Stomach (tissue), 9 donors: Measurements from ENCODE around the gene OTOS. TPM values are rescaled to one million over a fixed set of nuclear protein-coding genes. Genes with fewer than 3 reads are reported as not detected.

Experiments used
- DNase-seq, 2 donors: peaks; one replicate each; pipeline versions ENCODE4 v3.0.0 to v3.0.0-alpha.2; 2013 to 2019
- H3K27ac ChIP-seq, 5 donors: fragments of 200-600 bp in 4 of 5; sonication (generic) in 4 of 5; one replicate each; pipeline ENCODE4 v1.5.1; 2013 to 2019; ENCODE audit warnings: mild to moderate bottlenecking in 1 of 5, moderate library complexity in 1 of 5
- H3K27me3 ChIP-seq, 3 donors: fragments of 200-600 bp; sonication (generic); one replicate each; pipeline ENCODE4 v1.5.1; 2017 to 2019; ENCODE audit warnings: mixed run types in 1 of 3
- H3K36me3 ChIP-seq, 4 donors: fragments of 200-600 bp; sonication (generic); 1 replicate in 3 of 4; 2 replicates in 1 of 4; pipeline ENCODE4 v1.5.1; 2016 to 2019
- H3K4me1 ChIP-seq, 4 donors: fragments of 200-600 bp; sonication (generic); one replicate each; pipeline ENCODE4 v1.5.1; 2016 to 2019
- H3K4me3 ChIP-seq, 4 donors: fragments of 200-600 bp; sonication (generic) in 3 of 4; one replicate each; pipeline ENCODE4 v1.5.1; 2016 to 2019; ENCODE audit warnings: mild to moderate bottlenecking in 1 of 4
- H3K9me3 ChIP-seq, 4 donors: fragments of 200-600 bp; sonication (generic); one replicate each; pipeline ENCODE4 v1.5.1; 2016 to 2019
- CTCF ChIP-seq, 7 experiments: fragments of 450-650 bp in 4 of 7; fragments of 200-600 bp in 3 of 7; sonication (generic) in 3 of 7; IDR thresholded peaks; one replicate each; pipeline ENCODE4 v1.5.1; 2016 to 2019; ENCODE audit warnings: antibody characterized with exemption in 7 of 7, control low read depth in 2 of 7, mild to moderate bottlenecking in 1 of 7
- EP300 ChIP-seq: sonication (generic); formaldehyde crosslinking; IDR thresholded peaks from one replicate; pipeline ENCODE4 v1.6.1; 2017; ENCODE audit warnings: antibody characterized with exemption
- POLR2A ChIP-seq, 4 donors: fragments of 450-650 bp; IDR thresholded peaks; one replicate each; pipeline ENCODE4 v1.6.1; 2016; ENCODE audit warnings: antibody characterized with exemption in 4 of 4, control low read depth in 2 of 4, mild to moderate bottlenecking in 1 of 4, moderate library complexity in 1 of 4
- POLR2AphosphoS5 ChIP-seq, 3 donors: sonication (generic); formaldehyde crosslinking; IDR thresholded peaks; one replicate each; pipeline ENCODE4 v1.6.1; 2016; ENCODE audit warnings: antibody characterized with exemption in 3 of 3
- WGBS, 5 donors: extraction: QIAGEN DNeasy Blood & Tissue Kit in 3 of 5; methylation state at CpG; one replicate each; pipeline versions ENCODE4 v1.1.5 to v1.1.7; 2013 to 2018; 5-methylcytosine and 5-hydroxymethylcytosine counted together
- intact Hi-C: fragments of 100-400 bp; cut with DNase I; formaldehyde crosslinking; loops from one replicate; pipeline ENCODE4 v1.15.1; 2023; ENCODE audit warnings: low total_unique reads
- polyA plus RNA-seq, 3 donors: library from polyadenylated mRNA; stranded (reverse); fragments of 200-250 nt; gene quantifications; one replicate each; pipeline ENCODE4 v1.2.3, GENCODE V29; 2013
- total RNA-seq, 5 donors: library from RNA; depleted of rRNA; stranded (reverse); fragments of >200 nt; gene quantifications; one replicate each; pipeline versions ENCODE4 v1.1.0 to v1.2.3, GENCODE V29; 2014 to 2016
- donor health status: healthy with polysubstance abuse.
- donor health status: Bipolar disorder and iron deficiency.
- donor health status: healthy.

The OTOS gene
- total and polyA plus RNA-seq, 8 donors = not detected

GRCh38 chr2:240172071-240172895 is 31.8 kb upstream of the OTOS start:
- intact Hi-C loops = no loop called here

GRCh38 chr2:240170883-240171282 is 30.4 kb upstream of the OTOS start:
- TF ChIP-seq CTCF (IDR thresholded peaks at IDR 0.05) (no peak), POLR2AphosphoS5 (IDR thresholded peaks at IDR 0.05) (no peak), POLR2A (IDR thresholded peaks at IDR 0.05) (no peak), EP300 (no peak)
- no peak for DNase-seq
- Histone ChIP-seq H3K27me3 (peaks cover 0 to 49% (median 20%) of the 10 kb centered on the region in 3 donors), H3K4me1 (peaks cover 0 to 12% (median 9%) of the 10 kb centered on the region in 4 donors), H3K9me3 (no peaks in the 10 kb centered on the region), H3K27ac (no peak overlapping the region), H3K36me3 (no peaks in the 10 kb centered on the region), H3K4me3 (no peak overlapping the region)
- 18 to 47% (median 37%) methylated on average over 3 of the region's 3 CpGs for WGBS, 5 donors
- intact Hi-C loops = no loop called here

More at GRCh38 chr2:240172071-240172895, 31.8 kb upstream of the OTOS start:
- H3K36me3 ChIP-seq = no peaks in the 10 kb centered on the region
- TF ChIP-seq POLR2AphosphoS5 (IDR thresholded peaks at IDR 0.05) = no peak
- TF ChIP-seq EP300 = no peak
- TF ChIP-seq CTCF (IDR thresholded peaks at IDR 0.05) = no peak
- TF ChIP-seq POLR2A (IDR thresholded peaks at IDR 0.05) = no peak
- no peaks in the 10 kb centered on the region for H3K9me3 ChIP-seq
- DNase-seq = no peak
- H3K27me3 ChIP-seq = peaks cover 0 to 40% (median 11%) of the 10 kb centered on the region in 3 donors
- no peak overlapping the region for H3K27ac ChIP-seq
- H3K4me3 ChIP-seq = no peak overlapping the region
- 67 to 83% (median 76%) methylated on average over 13 of the region's 13 CpGs for WGBS, 5 donors
- peaks cover 0 to 12% (median 9%) of the 10 kb centered on the region in 4 donors for H3K4me1 ChIP-seq

- TF ChIP-seq EP300 (no peak), POLR2AphosphoS5 (IDR thresholded peaks at IDR 0.05) (no peak), POLR2A (IDR thresholded peaks at IDR 0.05) (no peak)
- Histone ChIP-seq H3K36me3 (no peaks in the 10 kb centered on the region), H3K4me3 (no peak overlapping the region), H3K4me1 (peaks cover 0 to 12% (median 9%) of the 10 kb centered on the region in 4 donors), H3K27me3 (peaks cover 0 to 51% (median 25%) of the 10 kb centered on the region in 3 donors), H3K27ac (no peak overlapping the region), H3K9me3 (no peaks in the 10 kb centered on the region)
- intact Hi-C loops = no loop called here
- peak in 1 of 2 donors; percentile 54 for DNase-seq
- 13 to 31% (median 18%) methylated on average over 6 of the region's 6 CpGs for WGBS, 5 donors
Observed at GRCh38 chr2:240170354-240170735, 29.9 kb upstream of the OTOS start.

GRCh38 chr2:240169486-240170353 is 29.3 kb upstream of the OTOS start:
- no peak overlapping the region for H3K4me3 ChIP-seq
- no peak for TF ChIP-seq POLR2AphosphoS5 (IDR thresholded peaks at IDR 0.05)
- TF ChIP-seq POLR2A (IDR thresholded peaks at IDR 0.05) = no peak
- no peak for TF ChIP-seq EP300
- no peak for TF ChIP-seq CTCF (IDR thresholded peaks at IDR 0.05)
- H3K27ac ChIP-seq = no peak overlapping the region
- H3K9me3 ChIP-seq = no peaks in the 10 kb centered on the region
- peaks cover 0 to 55% (median 25%) of the 10 kb centered on the region in 3 donors for H3K27me3 ChIP-seq
- H3K4me1 ChIP-seq = peaks cover 0 to 12% (median 9%) of the 10 kb centered on the region in 4 donors
- 61 to 78% (median 69%) methylated on average over 8 to 15 of the region's 15 CpGs for WGBS, 5 donors
- H3K36me3 ChIP-seq = no peaks in the 10 kb centered on the region
- no peak for DNase-seq
- intact Hi-C loops = no loop called here
